Renal pelvis (tissue), 12 donors: ENCODE measurements around the gene COG3. TPM values are rescaled to one million over a fixed set of nuclear protein-coding genes. Genes with fewer than 3 reads are reported as not detected.
"Not testable (repeated sequence)": the region's sequence is repeated elsewhere in the genome, so short reads cannot be mapped to it uniquely, and the experiment has no call there.

Experiments used
- DNase-seq: peaks from one replicate; pipeline ENCODE4 v3.0.0-alpha.2; 2013
- long read RNA-seq, 16 experiments: transcript quantifications; one replicate each; lab custom pipeline, GENCODE V29; 2026
- polyA plus RNA-seq, 3 donors: library from polyadenylated mRNA; unstranded; fragments of 120-200 nt; gene quantifications; one replicate each; pipeline ENCODE4 v1.2.1, GENCODE V29; 2013; ENCODE audit not compliant: insufficient read length in 3 of 3

The COG3 gene
- polyA plus RNA-seq, result 10 to 100 TPM; 26.8 to 34.7 (median 30.7) TPM
- long read RNA-seq, donor 1, full-length matches to known transcripts, result 7 of 7 reads
- long read RNA-seq, donor 1, partial matches to known transcripts, result 0 of 7 reads
- long read RNA-seq, donor 1, other reads (novel, unspliced or antisense), result 0 of 7 reads
- long read RNA-seq, donor 2, full-length matches to known transcripts, result 6 of 6 reads
- long read RNA-seq, donor 2, partial matches to known transcripts, result 0 of 6 reads
- long read RNA-seq, donor 2, other reads (novel, unspliced or antisense), result 0 of 6 reads
- long read RNA-seq, donor 3, partial matches to known transcripts, result 0 of 2 reads
- long read RNA-seq, donor 3, other reads (novel, unspliced or antisense), result 0 of 2 reads
- long read RNA-seq, donor 4, full-length matches to known transcripts, result 4 of 4 reads
- long read RNA-seq, donor 4, partial matches to known transcripts, result 0 of 4 reads
- long read RNA-seq, donor 4, other reads (novel, unspliced or antisense), result 0 of 4 reads
- long read RNA-seq, donor 5, partial matches to known transcripts, result 0 of 1 reads
- long read RNA-seq, donor 5, other reads (novel, unspliced or antisense), result 0 of 1 reads
- long read RNA-seq, donor 6, full-length matches to known transcripts, result 2 of 2 reads
- long read RNA-seq, donor 6, partial matches to known transcripts, result 0 of 2 reads
- long read RNA-seq, donor 6, other reads (novel, unspliced or antisense), result 0 of 2 reads
- long read RNA-seq, donor 7, partial matches to known transcripts, result 0 of 2 reads
- long read RNA-seq, donor 7, other reads (novel, unspliced or antisense), result 0 of 2 reads
- long read RNA-seq, donor 8, full-length matches to known transcripts, result 1 of 1 reads
- long read RNA-seq, donor 8, partial matches to known transcripts, result 0 of 1 reads
- long read RNA-seq, donor 8, other reads (novel, unspliced or antisense), result 0 of 1 reads
- long read RNA-seq, donor 9, full-length matches to known transcripts, result 4 of 4 reads
- long read RNA-seq, donor 9, partial matches to known transcripts, result 0 of 4 reads
- long read RNA-seq, donor 9, other reads (novel, unspliced or antisense), result 0 of 4 reads
- long read RNA-seq, donor 10, partial matches to known transcripts, result 0 of 1 reads
- long read RNA-seq, donor 10, other reads (novel, unspliced or antisense), result 0 of 1 reads
- long read RNA-seq, donor 11, partial matches to known transcripts, result 0 of 2 reads
- long read RNA-seq, donor 11, other reads (novel, unspliced or antisense), result 0 of 2 reads
- long read RNA-seq, donor 12, full-length matches to known transcripts, result 6 of 6 reads
- long read RNA-seq, donor 12, partial matches to known transcripts, result 0 of 6 reads
- long read RNA-seq, donor 12, other reads (novel, unspliced or antisense), result 0 of 6 reads
- long read RNA-seq, donor 13, full-length matches to known transcripts, result 3 of 3 reads
- long read RNA-seq, donor 13, partial matches to known transcripts, result 0 of 3 reads
- long read RNA-seq, donor 13, other reads (novel, unspliced or antisense), result 0 of 3 reads
- long read RNA-seq, donor 14, result 0 reads
- long read RNA-seq, donor 15, result 0 reads
- long read RNA-seq, donor 16, full-length matches to known transcripts, result 4 of 4 reads
- long read RNA-seq, donor 16, partial matches to known transcripts, result 0 of 4 reads
- long read RNA-seq, donor 16, other reads (novel, unspliced or antisense), result 0 of 4 reads

- peak; percentile 96 for DNase-seq
These were observed at the start of gene COG3 for GRCh38 chr13:45464687-45465453. COG3 (plus strand) TSS chr13:45464939; CDS start chr13:45465037, 98 bp downstream.

GRCh38 chr13:45415112-45415511 lies 49.6 kb upstream of the COG3 start:
- DNase-seq, result no peak

- no peak for DNase-seq
These were observed 48.1 kb upstream of the COG3 start for GRCh38 chr13:45416516-45417128.

GRCh38 chr13:45417790-45418534 lies 46.8 kb upstream of the COG3 start, which contains the start of gene SLC25A30:
SLC25A30 (minus strand) TSS chr13:45418373; CDS start chr13:45411425, 6,948 bp downstream.
- DNase-seq, result peak; percentile 92

GRCh38 chr13:45419389-45419788 lies 45.4 kb upstream of the COG3 start:
- DNase-seq, result not testable (repeated sequence)

GRCh38 chr13:45419945-45420344 lies 44.8 kb upstream of the COG3 start:
- no peak for DNase-seq

- DNase-seq, result no peak
These were observed 41.9 kb upstream of the COG3 start for GRCh38 chr13:45422731-45423292.

- not testable (repeated sequence) for DNase-seq
These were observed 38.5 kb upstream of the COG3 start for GRCh38 chr13:45426056-45426841.

GRCh38 chr13:45432737-45433380 lies 31.9 kb upstream of the COG3 start:
- DNase-seq, result no peak

GRCh38 chr13:45433381-45433790 lies 31.4 kb upstream of the COG3 start:
- no peak for DNase-seq

- DNase-seq, result no peak
These were observed 30.0 kb upstream of the COG3 start for GRCh38 chr13:45434556-45435371.

- DNase-seq, result no peak
These were observed 28.4 kb upstream of the COG3 start for GRCh38 chr13:45436332-45436731.

- no peak for DNase-seq
These were observed 27.8 kb upstream of the COG3 start for GRCh38 chr13:45436953-45437352.

GRCh38 chr13:45437947-45438346 lies 26.8 kb upstream of the COG3 start:
- DNase-seq, result no peak

GRCh38 chr13:45439008-45439407 lies 25.7 kb upstream of the COG3 start:
- no peak for DNase-seq

- no peak for DNase-seq
These were observed 24.8 kb upstream of the COG3 start for GRCh38 chr13:45439781-45440462.
